Activated T-helper 1 cell treated with anti-CD3 and anti-CD28 coated beads, Interleukin-12 subunit alpha, Interleukin-12 subunit beta, Interleukin-2, Interleukin-4 antibody, amounts not matched to agents 30 ng/mL and 10 ng/mL and 1 ng/mL, durations not matched to agents 14 hours and 24 hours and 36 hours (primary cell): ENCODE data around the gene PDCD6IP. TPM values are rescaled to one million over a fixed set of nuclear protein-coding genes. Genes with fewer than 3 reads are reported as not detected.

Experiments
- DNase-seq: peaks from one replicate; pipeline ENCODE4 v3.0.0; 2021; ENCODE audit warnings: low spot score
- H3K27ac Mint-ChIP-seq: one replicate; pipeline ENCODE4 v1.8.0; 2021; ENCODE audit warnings: mild to moderate bottlenecking, mixed read lengths
- H3K27me3 Mint-ChIP-seq: one replicate; pipeline ENCODE4 v1.8.0; 2022; ENCODE audit warnings: mild to moderate bottlenecking, moderate library complexity, mixed read lengths; ENCODE audit not compliant: insufficient read depth
- H3K36me3 Mint-ChIP-seq: one replicate; pipeline ENCODE4 v1.8.0; 2021; ENCODE audit warnings: low read depth, mixed read lengths
- H3K4me1 Mint-ChIP-seq: one replicate; pipeline ENCODE4 v1.8.0; 2021; ENCODE audit warnings: low read depth, mixed read lengths
- H3K4me3 Mint-ChIP-seq: one replicate; pipeline ENCODE4 v1.8.0; 2021; ENCODE audit warnings: mild to moderate bottlenecking, moderate library complexity, mixed read lengths
- H3K9me3 Mint-ChIP-seq: one replicate; pipeline ENCODE4 v1.8.0; 2021; ENCODE audit warnings: mixed read lengths
- intact Hi-C: fragments of 100-400 bp; cut with micrococcal nuclease; formaldehyde crosslinking; loops from one replicate; pipeline ENCODE4 v1.15.1; 2024
- total RNA-seq: library from RNA; stranded (reverse); gene quantifications from 2 replicates; pipeline ENCODE4 v1.2.3, GENCODE V29; 2022

PDCD6IP gene
- total RNA-seq, 1 donor from 2014 or later: 171 TPM

DNA sequence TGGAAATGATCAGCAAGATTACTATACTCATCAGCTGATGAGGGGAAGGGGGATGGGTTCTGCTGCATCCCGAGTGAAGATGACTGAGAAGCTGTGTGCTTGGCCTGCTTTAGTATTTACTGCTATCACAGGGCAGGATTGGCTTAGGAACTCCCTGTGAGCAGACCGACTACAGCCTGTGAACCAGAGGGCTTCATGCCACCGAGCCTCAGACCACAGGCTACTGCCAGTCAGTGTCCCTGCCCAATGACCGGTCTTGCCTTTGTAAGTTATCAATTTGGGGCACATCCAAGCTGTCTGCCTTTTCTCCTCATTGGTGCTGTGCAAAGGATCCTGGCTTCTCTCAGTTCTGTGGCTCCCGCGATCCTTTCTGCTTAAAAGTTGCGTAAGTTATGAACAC is 71.5 kb downstream of the PDCD6IP start:
- Mint-ChIP-seq H3K4me3 (no peak overlapping the region), H3K9me3 (no peaks in the 10 kb centered on the region), H3K4me1 (peaks cover 4% of the 10 kb centered on the region), H3K27me3 (no peaks in the 10 kb centered on the region), H3K27ac (no peak overlapping the region), H3K36me3 (peaks cover 15% of the 10 kb centered on the region)
- intact Hi-C loops: no loop called here
- DNase-seq: no peak

DNA sequence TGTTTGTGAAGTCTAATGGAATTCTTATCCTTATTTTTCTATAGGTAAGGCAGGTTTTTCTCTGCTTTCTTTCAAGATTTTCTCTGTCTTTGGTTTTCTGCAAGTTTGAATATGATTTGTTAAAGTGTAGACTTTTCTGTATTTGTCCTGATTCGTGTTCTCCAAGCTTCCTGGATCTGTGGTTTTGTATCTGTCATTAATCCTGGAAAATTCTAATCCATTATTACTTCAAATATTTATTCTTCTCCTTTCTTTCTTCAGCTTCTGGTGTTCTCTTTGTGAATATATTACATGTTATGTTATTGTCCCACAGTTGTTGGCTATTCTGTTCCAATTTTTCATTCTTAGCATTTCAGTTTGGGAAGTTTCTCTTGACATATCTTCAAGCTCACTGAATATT is 76.4 kb downstream of the PDCD6IP start:
- Mint-ChIP-seq H3K4me1 (no peaks in the 10 kb centered on the region), H3K27me3 (peaks cover 2% of the 10 kb centered on the region), H3K36me3 (no peaks in the 10 kb centered on the region), H3K27ac (no peak overlapping the region), H3K9me3 (no peaks in the 10 kb centered on the region), H3K4me3 (no peak overlapping the region)
- no peak for DNase-seq
- intact Hi-C loops: no loop called here

GRCh38 chr3:33875680-33876079 is 77.2 kb downstream of the PDCD6IP start:
- no peaks in the 10 kb centered on the region for H3K4me1 Mint-ChIP-seq
- H3K27me3 Mint-ChIP-seq: peaks cover 4% of the 10 kb centered on the region
- intact Hi-C loops: no loop called here
- H3K36me3 Mint-ChIP-seq: no peaks in the 10 kb centered on the region
- H3K4me3 Mint-ChIP-seq: no peak overlapping the region
- no peak overlapping the region for H3K27ac Mint-ChIP-seq
- DNase-seq: no peak
- no peaks in the 10 kb centered on the region for H3K9me3 Mint-ChIP-seq

DNA sequence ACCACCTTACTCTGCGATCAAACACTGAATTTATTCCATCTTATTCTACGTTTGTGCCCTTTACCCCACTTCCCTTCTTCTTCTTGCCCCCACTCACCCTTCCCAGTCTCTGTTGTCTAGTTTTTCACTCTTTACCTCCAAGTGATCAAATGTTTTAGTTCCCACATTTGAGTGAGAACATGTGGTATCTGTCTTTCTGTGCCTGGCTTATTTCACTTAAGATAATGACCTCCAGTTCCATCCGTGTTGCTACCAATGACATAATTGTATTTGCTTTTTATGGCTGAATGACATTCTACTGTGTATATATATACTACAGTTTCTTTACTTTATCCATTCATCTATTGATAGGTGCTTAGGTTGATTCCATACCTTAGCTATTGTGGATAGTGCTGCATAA is 78.8 kb downstream of the PDCD6IP start:
- intact Hi-C loops: no loop called here
- H3K27me3 Mint-ChIP-seq: peaks cover 4% of the 10 kb centered on the region
- no peaks in the 10 kb centered on the region for H3K9me3 Mint-ChIP-seq
- H3K36me3 Mint-ChIP-seq: no peaks in the 10 kb centered on the region
- no peak for DNase-seq
- H3K27ac Mint-ChIP-seq: no peak overlapping the region
- no peak overlapping the region for H3K4me3 Mint-ChIP-seq
- H3K4me1 Mint-ChIP-seq: no peaks in the 10 kb centered on the region

GRCh38 chr3:33879540-33879939 is 81.1 kb downstream of the PDCD6IP start:
- peaks cover 6% of the 10 kb centered on the region for H3K4me1 Mint-ChIP-seq
- no peak overlapping the region for H3K4me3 Mint-ChIP-seq
- H3K27ac Mint-ChIP-seq: no peak overlapping the region
- intact Hi-C loops: no loop called here
- no peaks in the 10 kb centered on the region for H3K36me3 Mint-ChIP-seq
- no peak for DNase-seq
- H3K27me3 Mint-ChIP-seq: peaks cover 10% of the 10 kb centered on the region
- no peaks in the 10 kb centered on the region for H3K9me3 Mint-ChIP-seq

DNA sequence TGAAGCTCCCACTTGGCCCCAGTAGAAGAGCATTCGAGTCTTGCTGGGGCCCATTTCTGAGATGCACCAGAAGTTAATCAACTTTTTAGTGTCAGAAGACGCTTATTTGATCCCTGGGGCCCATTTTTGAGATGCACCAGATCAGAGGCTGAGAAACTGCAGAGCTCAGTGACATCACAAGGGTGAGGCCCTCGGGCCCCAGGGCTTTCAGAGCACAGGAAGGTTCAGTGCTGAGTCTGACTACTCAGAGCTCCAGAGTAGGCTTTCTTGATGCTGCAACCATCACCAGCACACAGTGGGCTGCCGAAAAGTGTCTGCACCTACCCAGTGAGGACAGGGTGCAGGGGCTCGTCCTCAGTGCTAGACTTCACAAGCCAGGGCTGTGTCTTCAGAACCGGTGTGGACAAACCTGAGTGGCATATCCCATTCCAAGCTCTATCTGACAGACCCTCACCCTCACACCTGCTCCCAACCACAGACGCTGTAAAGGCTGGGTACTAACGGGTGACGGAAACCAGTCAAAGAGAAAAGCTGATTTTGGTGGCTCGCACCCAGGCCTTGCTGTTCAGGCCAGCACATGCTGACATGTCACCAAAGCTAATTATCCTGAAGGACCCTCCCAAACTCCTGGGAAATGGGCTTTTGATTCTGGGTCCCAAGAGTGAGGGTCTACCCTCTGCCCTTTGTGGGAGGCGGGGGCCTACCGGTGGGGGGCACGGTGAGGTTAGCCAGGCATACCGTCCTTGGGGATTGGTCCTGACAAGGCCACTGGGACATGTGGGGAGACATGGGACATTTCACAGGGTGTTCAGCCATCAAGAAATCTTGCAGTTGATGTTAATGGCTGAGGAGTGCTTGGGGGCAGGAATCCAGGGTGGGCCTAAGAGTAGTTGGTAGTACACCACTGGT is 83.0 kb downstream of the PDCD6IP start:
- H3K4me3 Mint-ChIP-seq: no peak overlapping the region
- H3K27ac Mint-ChIP-seq: no peak overlapping the region
- intact Hi-C loops: loop anchor here (5.0 kb wide), 1 partner anchor 136 kb away; no protein-coding TSS in a partner anchor
- H3K9me3 Mint-ChIP-seq: no peaks in the 10 kb centered on the region
- peaks cover 6% of the 10 kb centered on the region for H3K4me1 Mint-ChIP-seq
- peaks cover 12% of the 10 kb centered on the region for H3K27me3 Mint-ChIP-seq
- DNase-seq: no peak
- no peaks in the 10 kb centered on the region for H3K36me3 Mint-ChIP-seq

GRCh38 chr3:33882296-33882695 is 83.9 kb downstream of the PDCD6IP start:
- H3K9me3 Mint-ChIP-seq: no peaks in the 10 kb centered on the region
- no peaks in the 10 kb centered on the region for H3K36me3 Mint-ChIP-seq
- H3K4me1 Mint-ChIP-seq: peaks cover 6% of the 10 kb centered on the region
- H3K27ac Mint-ChIP-seq: no peak overlapping the region
- H3K27me3 Mint-ChIP-seq: peaks cover 12% of the 10 kb centered on the region
- intact Hi-C loops: loop anchor here (5.0 kb wide), 1 partner anchor 135 kb away; no protein-coding TSS in a partner anchor
- no peak overlapping the region for H3K4me3 Mint-ChIP-seq
- no peak for DNase-seq

DNA sequence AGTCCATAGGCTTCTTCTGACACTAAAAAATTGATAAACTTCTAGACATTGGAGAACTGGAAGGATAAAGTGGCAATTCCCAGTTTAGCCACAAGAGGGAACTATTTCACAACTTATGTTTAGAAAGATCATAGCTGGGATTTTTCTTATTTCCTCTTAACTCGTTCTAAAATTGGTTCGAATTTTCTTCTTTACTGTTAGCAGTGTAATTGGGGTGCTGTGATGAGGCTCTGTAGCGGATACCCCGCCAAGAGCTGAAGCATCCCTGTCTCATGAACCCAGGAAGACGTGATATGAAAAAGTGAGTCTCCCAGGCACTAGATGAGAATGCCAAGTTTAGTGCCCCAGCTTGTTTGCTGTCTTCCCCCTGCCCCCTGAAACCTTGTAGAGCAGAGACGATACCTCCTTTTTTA is 85.1 kb downstream of the PDCD6IP start:
- H3K27ac Mint-ChIP-seq: no peak overlapping the region

DNA sequence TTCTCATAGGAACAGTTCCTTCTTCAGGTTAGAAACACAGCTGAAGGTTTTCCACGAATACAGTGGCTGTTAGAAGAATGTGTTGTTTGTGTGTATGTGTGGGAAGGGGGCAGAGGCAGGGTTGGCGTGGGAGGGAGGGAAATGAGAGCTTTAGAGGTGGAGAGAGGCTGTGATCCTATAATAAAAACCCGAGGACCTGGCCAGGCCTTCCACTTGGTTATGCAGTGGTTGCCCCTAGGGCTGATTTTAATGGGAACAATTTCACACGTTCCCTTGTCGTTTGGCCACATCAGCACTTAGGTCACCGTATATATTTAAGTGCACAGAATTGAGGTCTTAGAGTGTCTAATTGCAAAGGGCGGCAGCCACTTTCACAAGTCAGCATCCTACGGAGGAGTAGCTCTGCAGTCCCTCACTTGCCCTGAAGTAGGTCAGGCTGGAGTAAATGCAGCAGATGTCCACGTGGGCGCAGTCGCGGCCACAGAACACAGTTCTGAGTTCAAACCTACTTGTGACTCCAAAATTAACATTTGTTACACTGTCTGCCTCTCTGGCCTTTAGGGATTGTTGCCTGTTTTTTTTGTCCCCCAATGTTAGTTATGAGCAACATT is 85.6 kb downstream of the PDCD6IP start:
- Mint-ChIP-seq H3K27ac (no peak overlapping the region), H3K36me3 (no peaks in the 10 kb centered on the region), H3K27me3 (peaks cover 12% of the 10 kb centered on the region), H3K4me1 (peaks cover 6% of the 10 kb centered on the region), H3K9me3 (no peaks in the 10 kb centered on the region), H3K4me3 (no peak overlapping the region)
- DNase-seq: no peak
- intact Hi-C loops: loop anchor here (1.0 to 5.0 kb wide), 2 partner anchors 133 to 800 kb away; no protein-coding TSS in a partner anchor

More for the DNA sequence above, 85.1 kb downstream of the PDCD6IP start:
- no peak for DNase-seq
- Mint-ChIP-seq H3K36me3 (no peaks in the 10 kb centered on the region), H3K4me3 (no peak overlapping the region), H3K9me3 (no peaks in the 10 kb centered on the region), H3K27me3 (peaks cover 12% of the 10 kb centered on the region), H3K4me1 (peaks cover 6% of the 10 kb centered on the region)
- intact Hi-C loops: loop anchor here (1.0 to 5.0 kb wide), 2 partner anchors 134 to 801 kb away; no protein-coding TSS in a partner anchor

DNA sequence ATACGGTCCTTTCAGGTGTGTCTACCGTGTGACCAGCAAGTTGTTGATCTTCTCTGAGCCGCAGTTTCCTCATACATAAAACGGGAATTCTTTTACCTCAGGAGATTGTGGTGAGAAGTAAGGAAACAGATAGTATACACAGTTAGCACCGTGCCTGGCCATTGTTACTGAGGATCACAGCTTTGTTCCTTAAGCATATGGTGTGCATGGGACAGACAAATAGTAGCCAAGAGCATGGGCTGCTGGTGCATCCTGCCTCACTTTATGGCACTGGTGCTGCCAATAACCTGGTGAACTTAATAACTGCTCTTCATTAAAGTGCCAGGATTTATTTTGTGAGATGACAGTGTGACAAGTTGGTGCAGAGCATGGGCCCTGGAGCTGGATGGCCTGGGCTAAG is 86.3 kb downstream of the PDCD6IP start:
- intact Hi-C loops: loop anchor here (5.0 kb wide), 1 partner anchor 133 kb away; no protein-coding TSS in a partner anchor
- peaks cover 11% of the 10 kb centered on the region for H3K27me3 Mint-ChIP-seq
- peaks cover 6% of the 10 kb centered on the region for H3K4me1 Mint-ChIP-seq
- no peak overlapping the region for H3K27ac Mint-ChIP-seq
- no peak for DNase-seq
- no peaks in the 10 kb centered on the region for H3K36me3 Mint-ChIP-seq
- H3K4me3 Mint-ChIP-seq: no peak overlapping the region
- H3K9me3 Mint-ChIP-seq: no peaks in the 10 kb centered on the region

DNA sequence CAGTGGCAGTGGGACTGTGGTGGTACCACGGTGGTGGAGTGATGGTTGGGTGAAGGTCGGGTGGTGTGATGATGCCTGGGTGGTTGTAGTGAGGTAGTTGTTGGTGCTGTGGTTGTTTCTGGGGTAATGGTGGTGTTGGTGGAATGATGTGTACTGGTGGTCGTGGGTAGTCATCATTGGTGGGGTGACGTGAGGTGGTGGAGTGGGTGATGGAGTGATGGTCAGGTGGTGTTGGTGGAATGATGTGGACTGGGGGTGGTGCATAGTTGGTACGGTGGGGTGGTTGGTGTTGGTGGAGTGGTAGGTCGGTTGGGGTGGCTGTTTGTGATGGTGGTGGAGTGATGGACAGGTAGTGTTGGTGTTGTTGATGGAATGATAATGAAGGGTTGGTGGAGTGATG is 87.1 kb downstream of the PDCD6IP start:
- H3K4me1 Mint-ChIP-seq: peaks cover 6% of the 10 kb centered on the region
- intact Hi-C loops: no loop called here
- no peaks in the 10 kb centered on the region for H3K36me3 Mint-ChIP-seq
- H3K4me3 Mint-ChIP-seq: no peak overlapping the region
- H3K9me3 Mint-ChIP-seq: no peaks in the 10 kb centered on the region
- H3K27ac Mint-ChIP-seq: no peak overlapping the region
- DNase-seq: no peak
- peaks cover 8% of the 10 kb centered on the region for H3K27me3 Mint-ChIP-seq

DNA sequence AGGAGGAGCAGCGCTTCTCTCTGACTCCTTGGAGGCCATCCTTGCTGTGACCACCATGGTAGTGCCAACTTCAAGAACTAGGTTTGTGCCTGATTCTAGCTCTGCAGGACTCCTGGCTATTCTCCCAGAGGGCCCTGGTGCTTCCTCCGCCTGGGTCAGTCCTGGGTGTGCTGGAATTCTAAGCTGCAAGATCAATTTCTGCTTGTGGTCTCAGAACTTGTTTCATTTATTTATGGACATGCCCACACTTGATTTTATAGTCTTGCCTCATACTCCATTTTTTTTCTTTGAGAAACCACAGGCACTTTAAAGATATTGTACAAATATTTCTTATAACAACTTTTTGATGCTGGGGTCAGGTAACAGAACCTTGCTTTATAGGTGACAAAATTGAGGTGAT is 87.6 kb downstream of the PDCD6IP start:
- no peak overlapping the region for H3K4me3 Mint-ChIP-seq
- intact Hi-C loops: no loop called here
- H3K36me3 Mint-ChIP-seq: no peaks in the 10 kb centered on the region
- no peaks in the 10 kb centered on the region for H3K9me3 Mint-ChIP-seq
- H3K27ac Mint-ChIP-seq: no peak overlapping the region
- H3K4me1 Mint-ChIP-seq: peaks cover 6% of the 10 kb centered on the region
- no peak for DNase-seq
- H3K27me3 Mint-ChIP-seq: peaks cover 8% of the 10 kb centered on the region

- Mint-ChIP-seq H3K27me3 (peaks cover 8% of the 10 kb centered on the region), H3K9me3 (no peaks in the 10 kb centered on the region), H3K36me3 (no peaks in the 10 kb centered on the region), H3K27ac (no peak overlapping the region), H3K4me1 (peaks cover 6% of the 10 kb centered on the region), H3K4me3 (no peak overlapping the region)
- intact Hi-C loops: no loop called here
- no peak for DNase-seq
Measured at GRCh38 chr3:33887478-33887877, 89.0 kb downstream of the PDCD6IP start.
